Measurements from ENCODE around the gene COQ7. TPM values are rescaled to one million over a fixed set of nuclear protein-coding genes. Genes with fewer than 3 reads are reported as not detected.

The COQ7 gene
- total RNA-seq, 1 experiment from 2014 or later: 9.5 TPM

GRCh38 chr16:19093631-19094541 lies 26.5 kb downstream of the COQ7 start:
- DNase-seq: no peak
- Histone ChIP-seq H3K36me3 (replicated peaks; ENCODE audit: control insufficient read depth, insufficient read depth, low read length) (no peaks in the 10 kb centered on the region), H3K27me3 (ENCODE audit: control insufficient read depth, insufficient read depth, low read length) (no peaks in the 10 kb centered on the region), H3K4me3 (ENCODE audit: insufficient read depth, low read depth, low read length) (no peak overlapping the region)

- no peaks in the 10 kb centered on the region for H3K27me3 ChIP-seq (ENCODE audit: control insufficient read depth, insufficient read depth, low read length)
- no peak for DNase-seq
- H3K36me3 ChIP-seq (replicated peaks; ENCODE audit: control insufficient read depth, insufficient read depth, low read length): no peaks in the 10 kb centered on the region
- H3K4me3 ChIP-seq (ENCODE audit: insufficient read depth, low read depth, low read length): no peak overlapping the region
Measured at GRCh38 chr16:19094542-19095365, 27.3 kb downstream of the COQ7 start.

- DNase-seq: no peak
- no peaks in the 10 kb centered on the region for H3K36me3 ChIP-seq (replicated peaks; ENCODE audit: control insufficient read depth, insufficient read depth, low read length)
- no peaks in the 10 kb centered on the region for H3K27me3 ChIP-seq (ENCODE audit: control insufficient read depth, insufficient read depth, low read length)
- H3K4me3 ChIP-seq (ENCODE audit: insufficient read depth, low read depth, low read length): no peak overlapping the region
Measured at GRCh38 chr16:19095654-19096053, 28.2 kb downstream of the COQ7 start.

GRCh38 chr16:19098173-19098572 lies 30.8 kb downstream of the COQ7 start:
- Histone ChIP-seq H3K36me3 (replicated peaks; ENCODE audit: control insufficient read depth, insufficient read depth, low read length) (no peaks in the 10 kb centered on the region), H3K27me3 (ENCODE audit: control insufficient read depth, insufficient read depth, low read length) (no peaks in the 10 kb centered on the region), H3K4me3 (ENCODE audit: insufficient read depth, low read depth, low read length) (no peak overlapping the region)
- no peak for DNase-seq

GRCh38 chr16:19102187-19102872 lies 34.9 kb downstream of the COQ7 start:
- no peaks in the 10 kb centered on the region for H3K36me3 ChIP-seq (replicated peaks; ENCODE audit: control insufficient read depth, insufficient read depth, low read length)
- no peak for DNase-seq
- no peak overlapping the region for H3K4me3 ChIP-seq (ENCODE audit: insufficient read depth, low read depth, low read length)
- no peaks in the 10 kb centered on the region for H3K27me3 ChIP-seq (ENCODE audit: control insufficient read depth, insufficient read depth, low read length)

GRCh38 chr16:19104607-19105006 lies 37.2 kb downstream of the COQ7 start:
- no peaks in the 10 kb centered on the region for H3K27me3 ChIP-seq (ENCODE audit: control insufficient read depth, insufficient read depth, low read length)

GRCh38 chr16:19105131-19105530 lies 37.7 kb downstream of the COQ7 start:
- H3K27me3 ChIP-seq (ENCODE audit: control insufficient read depth, insufficient read depth, low read length): no peaks in the 10 kb centered on the region
- no peaks in the 10 kb centered on the region for H3K36me3 ChIP-seq (replicated peaks; ENCODE audit: control insufficient read depth, insufficient read depth, low read length)
- no peak for DNase-seq
- H3K4me3 ChIP-seq (ENCODE audit: insufficient read depth, low read depth, low read length): no peak overlapping the region

More at GRCh38 chr16:19104607-19105006, 37.2 kb downstream of the COQ7 start:
- no peak for DNase-seq
- no peak overlapping the region for H3K4me3 ChIP-seq (ENCODE audit: insufficient read depth, low read depth, low read length)
- no peaks in the 10 kb centered on the region for H3K36me3 ChIP-seq (replicated peaks; ENCODE audit: control insufficient read depth, insufficient read depth, low read length)

- no peak for DNase-seq
- H3K27me3 ChIP-seq (ENCODE audit: control insufficient read depth, insufficient read depth, low read length): no peaks in the 10 kb centered on the region
- H3K4me3 ChIP-seq (ENCODE audit: insufficient read depth, low read depth, low read length): no peak overlapping the region
- no peaks in the 10 kb centered on the region for H3K36me3 ChIP-seq (replicated peaks; ENCODE audit: control insufficient read depth, insufficient read depth, low read length)
Measured at GRCh38 chr16:19105891-19106624, 38.6 kb downstream of the COQ7 start.

- no peak for DNase-seq
- H3K36me3 ChIP-seq (replicated peaks; ENCODE audit: control insufficient read depth, insufficient read depth, low read length): no peaks in the 10 kb centered on the region
- no peaks in the 10 kb centered on the region for H3K27me3 ChIP-seq (ENCODE audit: control insufficient read depth, insufficient read depth, low read length)
- no peak overlapping the region for H3K4me3 ChIP-seq (ENCODE audit: insufficient read depth, low read depth, low read length)
Measured at GRCh38 chr16:19106625-19107020, 39.2 kb downstream of the COQ7 start.

GRCh38 chr16:19108409-19109287 lies 41.2 kb downstream of the COQ7 start:
- Histone ChIP-seq H3K27me3 (ENCODE audit: control insufficient read depth, insufficient read depth, low read length) (peaks cover 4% of the 10 kb centered on the region), H3K36me3 (replicated peaks; ENCODE audit: control insufficient read depth, insufficient read depth, low read length) (no peaks in the 10 kb centered on the region), H3K4me3 (ENCODE audit: insufficient read depth, low read depth, low read length) (no peak overlapping the region)
- DNase-seq: no peak

GRCh38 chr16:19109288-19109664 lies 41.9 kb downstream of the COQ7 start:
- no peak for DNase-seq
- Histone ChIP-seq H3K27me3 (ENCODE audit: control insufficient read depth, insufficient read depth, low read length) (peaks cover 10% of the 10 kb centered on the region), H3K4me3 (ENCODE audit: insufficient read depth, low read depth, low read length) (no peak overlapping the region), H3K36me3 (replicated peaks; ENCODE audit: control insufficient read depth, insufficient read depth, low read length) (no peaks in the 10 kb centered on the region)

GRCh38 chr16:19110537-19111360 lies 43.3 kb downstream of the COQ7 start:
- Histone ChIP-seq H3K4me3 (ENCODE audit: insufficient read depth, low read depth, low read length) (no peak overlapping the region), H3K27me3 (ENCODE audit: control insufficient read depth, insufficient read depth, low read length) (peaks cover 21% of the 10 kb centered on the region), H3K36me3 (replicated peaks; ENCODE audit: control insufficient read depth, insufficient read depth, low read length) (no peaks in the 10 kb centered on the region)
- DNase-seq: no peak

- H3K4me3 ChIP-seq (ENCODE audit: insufficient read depth, low read depth, low read length): no peak overlapping the region
- H3K27me3 ChIP-seq (ENCODE audit: control insufficient read depth, insufficient read depth, low read length): peaks cover 21% of the 10 kb centered on the region
- no peak for DNase-seq
- no peaks in the 10 kb centered on the region for H3K36me3 ChIP-seq (replicated peaks; ENCODE audit: control insufficient read depth, insufficient read depth, low read length)
Measured at GRCh38 chr16:19112099-19112407, 44.6 kb downstream of the COQ7 start.
